Colonic mucosa (tissue), 4 donors: Measurements from ENCODE around the gene PDCD1LG2. TPM values are rescaled to one million over a fixed set of nuclear protein-coding genes. Genes with fewer than 3 reads are reported as not detected.

ENCODE experiments used
- DNase-seq: peaks from one replicate; pipeline ENCODE4 v3.0.0-alpha.2; 2020
- H3K27ac ChIP-seq: fragments of 200-600 bp; one replicate; pipeline ENCODE4 v1.8.0; 2021
- H3K27me3 ChIP-seq: fragments of 200-600 bp; one replicate; pipeline ENCODE4 v1.8.0; 2021
- H3K36me3 ChIP-seq: fragments of 200-600 bp; one replicate; pipeline ENCODE4 v1.8.0; 2021
- H3K4me1 ChIP-seq: fragments of 200-600 bp; one replicate; pipeline ENCODE4 v1.8.0; 2021; ENCODE audit warnings: mild to moderate bottlenecking
- H3K4me3 ChIP-seq: fragments of 200-600 bp; one replicate; pipeline ENCODE4 v1.8.0; 2021
- H3K9ac ChIP-seq, 2 donors: one replicate each; pipeline ENCODE4 v1.7.0; 2013; ENCODE audit warnings: control low read depth in 2 of 2, low read depth in 2 of 2, low read length in 2 of 2
- H3K9me3 ChIP-seq: fragments of 200-600 bp; one replicate; pipeline ENCODE4 v1.8.0; 2021
- intact Hi-C: fragments of 100-400 bp; cut with DNase I; formaldehyde crosslinking; loops from one replicate; pipeline ENCODE4 v1.14.1; 2022
- total RNA-seq, 2 donors: library from RNA; stranded (reverse); fragmentation: NEBNext Ultra II Directional in 1 of 2; extraction: Animal tissue kit (Norgen Biotek cat#: 25700) in 1 of 2; gene quantifications; one replicate each; pipeline ENCODE4 v1.2.1, GENCODE V29; 2021
- TF ChIP-seq, protein P1 (sequence below): fragments of 200-600 bp; IDR thresholded peaks from one replicate; pipeline ENCODE4 v1.8.0; 2022; ENCODE audit warnings: antibody characterized with exemption, mild to moderate bottlenecking
- donor health status: healthy.
- donor health status: DM: no; HTN: no; CAD: no.
- donor health status: DM: no; HTN: no; CAD: no.

The PDCD1LG2 gene
- total RNA-seq, 2 donors from 2014 or later, result 0.15 to 1.0 TPM

- TF ChIP-seq, protein P1, sequence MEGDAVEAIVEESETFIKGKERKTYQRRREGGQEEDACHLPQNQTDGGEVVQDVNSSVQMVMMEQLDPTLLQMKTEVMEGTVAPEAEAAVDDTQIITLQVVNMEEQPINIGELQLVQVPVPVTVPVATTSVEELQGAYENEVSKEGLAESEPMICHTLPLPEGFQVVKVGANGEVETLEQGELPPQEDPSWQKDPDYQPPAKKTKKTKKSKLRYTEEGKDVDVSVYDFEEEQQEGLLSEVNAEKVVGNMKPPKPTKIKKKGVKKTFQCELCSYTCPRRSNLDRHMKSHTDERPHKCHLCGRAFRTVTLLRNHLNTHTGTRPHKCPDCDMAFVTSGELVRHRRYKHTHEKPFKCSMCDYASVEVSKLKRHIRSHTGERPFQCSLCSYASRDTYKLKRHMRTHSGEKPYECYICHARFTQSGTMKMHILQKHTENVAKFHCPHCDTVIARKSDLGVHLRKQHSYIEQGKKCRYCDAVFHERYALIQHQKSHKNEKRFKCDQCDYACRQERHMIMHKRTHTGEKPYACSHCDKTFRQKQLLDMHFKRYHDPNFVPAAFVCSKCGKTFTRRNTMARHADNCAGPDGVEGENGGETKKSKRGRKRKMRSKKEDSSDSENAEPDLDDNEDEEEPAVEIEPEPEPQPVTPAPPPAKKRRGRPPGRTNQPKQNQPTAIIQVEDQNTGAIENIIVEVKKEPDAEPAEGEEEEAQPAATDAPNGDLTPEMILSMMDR, result no peak
- H3K9ac ChIP-seq, result no peak overlapping the region
- H3K4me1 ChIP-seq, result no peaks in the 10 kb centered on the region
- H3K36me3 ChIP-seq, result no peaks in the 10 kb centered on the region
- H3K27ac ChIP-seq, result no peak overlapping the region
- DNase-seq, result no peak
- no peaks in the 10 kb centered on the region for H3K9me3 ChIP-seq
- H3K27me3 ChIP-seq, result no peaks in the 10 kb centered on the region
- intact Hi-C loops, result no loop called here
- no peak overlapping the region for H3K4me3 ChIP-seq
Observed at GRCh38 chr9:5482194-5482593, 28.1 kb upstream of the PDCD1LG2 start.

- TF ChIP-seq, protein P1, result no peak
- intact Hi-C loops, result no loop called here
- Histone ChIP-seq H3K9ac (no peak overlapping the region), H3K4me1 (no peaks in the 10 kb centered on the region), H3K27ac (no peak overlapping the region), H3K27me3 (no peaks in the 10 kb centered on the region), H3K4me3 (no peak overlapping the region), H3K36me3 (no peaks in the 10 kb centered on the region), H3K9me3 (no peaks in the 10 kb centered on the region)
- no peak for DNase-seq
Observed at GRCh38 chr9:5483306-5483705, 27.0 kb upstream of the PDCD1LG2 start.

DNA sequence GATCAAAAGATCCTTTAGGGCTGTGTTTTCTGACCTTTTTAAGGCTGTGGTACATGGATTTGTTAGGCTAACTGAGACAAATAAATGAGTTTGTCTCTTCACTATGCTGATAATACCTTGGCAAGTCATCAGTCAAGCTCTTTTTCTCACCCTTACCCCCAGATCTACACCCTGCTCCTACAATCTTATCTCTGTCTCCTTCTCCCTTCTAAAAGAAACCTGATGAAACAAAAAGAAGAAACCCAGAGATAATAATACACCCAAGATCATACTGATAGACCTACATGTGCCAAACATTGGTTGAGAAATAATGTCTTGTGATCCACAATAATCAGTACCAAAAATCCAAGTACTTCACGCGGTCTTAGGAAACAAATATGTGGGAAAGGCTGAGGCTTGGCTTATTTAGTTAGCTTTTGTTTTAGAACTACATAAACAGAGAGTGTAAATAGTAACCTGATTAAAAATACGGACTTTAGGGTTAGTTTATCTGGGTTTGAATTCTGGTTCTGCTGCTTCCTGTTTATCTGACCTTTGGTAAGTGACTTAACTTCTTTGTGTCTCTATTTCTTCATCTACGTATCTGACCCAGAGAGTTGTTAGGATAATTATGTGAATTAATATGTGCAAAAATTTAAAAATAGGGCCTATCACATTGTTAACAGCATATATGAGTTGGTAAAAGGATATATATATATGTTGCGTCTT is 24.8 kb upstream of the PDCD1LG2 start:
- H3K9ac ChIP-seq, result no peak overlapping the region
- no peak overlapping the region for H3K27ac ChIP-seq
- H3K4me1 ChIP-seq, result no peaks in the 10 kb centered on the region
- DNase-seq, result no peak
- H3K9me3 ChIP-seq, result no peaks in the 10 kb centered on the region
- intact Hi-C loops, result no loop called here
- no peaks in the 10 kb centered on the region for H3K27me3 ChIP-seq
- H3K4me3 ChIP-seq, result no peak overlapping the region
- TF ChIP-seq, protein P1, result no peak
- no peaks in the 10 kb centered on the region for H3K36me3 ChIP-seq

DNA sequence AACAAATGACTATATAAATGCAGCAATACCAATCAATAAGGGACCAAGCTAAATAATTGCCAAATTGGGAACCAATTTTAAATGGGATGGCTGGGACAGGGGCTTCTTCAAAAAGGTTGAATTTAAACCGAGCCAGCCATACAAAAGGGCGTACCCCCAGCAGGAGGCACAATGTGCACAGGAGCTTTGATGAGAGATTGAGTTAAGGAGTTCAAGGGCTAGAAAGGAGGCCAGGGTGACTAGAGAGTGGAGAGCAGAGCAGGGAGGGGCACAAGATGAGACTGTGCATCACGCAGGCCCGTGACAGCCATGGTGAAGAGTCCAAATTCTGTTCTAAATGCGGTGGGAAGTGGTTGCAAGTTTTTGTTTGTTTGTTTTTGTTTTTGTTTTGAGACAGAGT is 23.3 kb upstream of the PDCD1LG2 start:
- H3K27ac ChIP-seq, result no peak overlapping the region
- no peak overlapping the region for H3K4me3 ChIP-seq
- intact Hi-C loops, result no loop called here
- H3K36me3 ChIP-seq, result no peaks in the 10 kb centered on the region
- H3K4me1 ChIP-seq, result no peaks in the 10 kb centered on the region
- no peaks in the 10 kb centered on the region for H3K9me3 ChIP-seq
- H3K27me3 ChIP-seq, result no peaks in the 10 kb centered on the region
- TF ChIP-seq, protein P1, result no peak
- no peak overlapping the region for H3K9ac ChIP-seq
- no peak for DNase-seq

GRCh38 chr9:5488221-5489008 is 21.9 kb upstream of the PDCD1LG2 start:
- Histone ChIP-seq H3K27ac (no peak overlapping the region), H3K9me3 (no peaks in the 10 kb centered on the region), H3K4me3 (no peak overlapping the region), H3K36me3 (no peaks in the 10 kb centered on the region), H3K4me1 (no peaks in the 10 kb centered on the region), H3K9ac (no peak overlapping the region), H3K27me3 (no peaks in the 10 kb centered on the region)
- TF ChIP-seq, protein P1, result no peak
- intact Hi-C loops, result no loop called here
- no peak for DNase-seq
